C4-2B (cell line): ENCODE measurements around the gene MED12.

ENCODE experiments used
- ZFX ChIP-seq: fragments of 450-650 bp; IDR thresholded peaks from 2 replicates; pipeline ENCODE4 v1.6.1; 2017
- TF ChIP-seq, protein P1 (sequence below): fragments of 450-650 bp; conservative IDR thresholded peaks from 2 replicates; pipeline ENCODE4 v1.5.1; 2017; ENCODE audit warnings: mild to moderate bottlenecking

GRCh38 chrX:71081330-71082123, 36.9 kb upstream of the MED12 start:
- TF ChIP-seq, protein P1, sequence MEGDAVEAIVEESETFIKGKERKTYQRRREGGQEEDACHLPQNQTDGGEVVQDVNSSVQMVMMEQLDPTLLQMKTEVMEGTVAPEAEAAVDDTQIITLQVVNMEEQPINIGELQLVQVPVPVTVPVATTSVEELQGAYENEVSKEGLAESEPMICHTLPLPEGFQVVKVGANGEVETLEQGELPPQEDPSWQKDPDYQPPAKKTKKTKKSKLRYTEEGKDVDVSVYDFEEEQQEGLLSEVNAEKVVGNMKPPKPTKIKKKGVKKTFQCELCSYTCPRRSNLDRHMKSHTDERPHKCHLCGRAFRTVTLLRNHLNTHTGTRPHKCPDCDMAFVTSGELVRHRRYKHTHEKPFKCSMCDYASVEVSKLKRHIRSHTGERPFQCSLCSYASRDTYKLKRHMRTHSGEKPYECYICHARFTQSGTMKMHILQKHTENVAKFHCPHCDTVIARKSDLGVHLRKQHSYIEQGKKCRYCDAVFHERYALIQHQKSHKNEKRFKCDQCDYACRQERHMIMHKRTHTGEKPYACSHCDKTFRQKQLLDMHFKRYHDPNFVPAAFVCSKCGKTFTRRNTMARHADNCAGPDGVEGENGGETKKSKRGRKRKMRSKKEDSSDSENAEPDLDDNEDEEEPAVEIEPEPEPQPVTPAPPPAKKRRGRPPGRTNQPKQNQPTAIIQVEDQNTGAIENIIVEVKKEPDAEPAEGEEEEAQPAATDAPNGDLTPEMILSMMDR, result no peak
- TF ChIP-seq ZFX, result no peak
